HG03378 (cell line): ENCODE results near the gene NADK.

Experiments used
- ATAC-seq: cut with Tn5 transposase; IDR thresholded peaks from one replicate; pipeline ENCODE4 v1.9.1; 2021; ENCODE audit warnings: mild to moderate bottlenecking, moderate library complexity; ENCODE audit not compliant: unreplicated experiment

Gene NADK

DNA sequence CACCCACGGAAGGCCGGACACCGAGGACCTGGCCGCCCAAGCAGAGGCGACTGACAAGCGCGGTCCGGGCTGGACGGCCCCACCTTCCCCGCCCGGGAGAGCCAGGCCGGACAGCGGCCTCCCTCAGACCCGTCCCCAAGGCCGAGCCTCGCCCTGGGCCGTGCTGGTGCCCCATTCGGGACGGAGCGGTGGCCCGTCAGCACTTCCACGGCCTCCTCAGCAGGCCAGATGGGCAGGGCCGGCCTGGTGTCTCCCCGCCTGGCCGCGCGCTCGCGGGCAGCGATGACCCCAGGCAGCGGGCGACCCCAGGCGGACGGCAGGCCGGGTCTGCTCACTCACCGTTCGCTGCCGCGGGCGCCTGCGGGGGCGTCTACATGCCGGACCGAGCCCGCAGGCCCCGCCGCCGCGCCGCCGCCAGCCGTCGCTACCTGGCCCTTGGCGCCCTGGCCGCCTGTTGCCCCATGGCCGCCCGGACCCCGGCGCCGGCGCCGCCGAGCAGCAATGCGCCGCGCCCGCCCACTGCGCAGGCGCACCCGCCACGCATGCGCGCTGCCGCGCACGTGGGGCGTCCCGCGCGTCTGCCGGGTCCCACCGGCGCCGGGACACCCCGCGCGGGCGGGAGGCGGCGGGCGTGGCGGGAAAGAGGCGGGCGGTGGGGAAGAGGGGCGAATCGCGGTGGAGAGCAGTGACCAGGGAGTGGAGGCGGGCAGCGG is at the start of gene NADK:
Gene NADK (minus strand): TSS at position 521 of the 713 bp plus-strand sequence. CDS start 13,064 bp downstream, outside the sequence.
- ATAC-seq: no peak

DNA sequence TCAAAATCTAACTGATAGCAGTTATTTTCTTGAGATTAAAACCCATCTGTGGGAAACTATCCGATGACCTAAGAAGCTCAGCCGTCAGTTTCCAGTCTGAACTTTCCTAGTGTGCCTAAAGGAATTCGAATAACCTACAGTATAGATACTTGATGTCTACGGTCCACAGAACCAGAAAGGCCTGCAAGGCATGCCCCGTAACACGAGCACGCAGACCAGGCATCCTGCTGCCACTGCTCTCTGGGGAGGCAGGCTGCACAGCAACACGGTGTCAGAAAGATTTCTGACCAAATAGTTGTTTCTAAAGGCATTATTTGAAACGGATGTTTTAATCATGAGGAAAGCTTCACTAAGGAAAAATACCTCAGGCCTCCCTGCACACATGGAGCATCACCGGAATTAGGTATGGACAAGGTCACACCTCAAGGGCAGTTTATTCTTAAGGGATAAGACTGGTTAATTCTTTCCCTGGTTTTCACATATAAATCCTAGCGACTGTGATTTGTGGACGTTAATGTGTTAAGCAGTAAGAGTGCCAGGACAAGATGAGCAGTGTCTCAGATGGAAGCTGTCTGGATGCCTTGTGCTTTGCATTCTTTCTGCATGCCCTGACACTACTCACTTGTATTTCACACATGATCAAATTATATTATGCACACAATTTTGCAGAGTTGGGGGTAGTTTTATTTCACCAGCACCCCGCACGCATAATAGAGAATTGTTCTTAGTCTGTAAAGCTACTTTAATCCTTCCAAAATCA is 49.0 kb upstream of the NADK start:
- ATAC-seq: no peak

DNA sequence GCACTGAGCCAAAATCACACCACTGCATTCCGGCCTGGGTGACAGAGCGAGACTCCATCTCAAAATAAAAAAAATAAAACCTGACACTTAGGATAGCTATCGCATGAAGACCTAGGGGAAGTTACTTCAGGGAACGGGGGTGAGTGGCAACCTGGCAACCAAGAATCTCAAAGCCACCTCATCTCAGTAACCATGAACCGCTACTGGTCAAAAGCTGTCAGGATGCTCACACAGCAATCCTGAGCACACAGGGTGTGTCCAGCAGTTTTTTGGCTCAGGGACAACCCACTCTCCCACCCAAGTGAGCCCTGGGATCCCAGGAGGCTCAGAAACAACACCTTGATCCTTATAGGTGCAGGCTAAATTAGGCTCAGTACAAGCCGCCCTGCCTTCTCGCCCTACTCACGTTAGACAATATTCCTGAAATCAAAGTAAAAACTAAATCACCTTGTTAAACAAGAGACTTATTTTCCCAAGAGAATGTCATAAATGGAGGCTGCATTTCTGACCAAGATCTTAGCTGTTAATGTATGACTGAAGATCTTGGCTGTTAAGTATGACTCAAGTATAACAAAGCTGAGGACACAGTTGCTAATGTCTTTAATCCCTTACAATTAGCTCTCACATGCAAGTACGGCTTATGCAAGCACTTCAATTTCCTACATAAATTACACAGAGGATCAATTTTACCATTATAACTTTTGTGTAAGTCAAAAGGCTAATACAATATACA is 48.3 kb upstream of the NADK start:
- ATAC-seq: no peak

DNA sequence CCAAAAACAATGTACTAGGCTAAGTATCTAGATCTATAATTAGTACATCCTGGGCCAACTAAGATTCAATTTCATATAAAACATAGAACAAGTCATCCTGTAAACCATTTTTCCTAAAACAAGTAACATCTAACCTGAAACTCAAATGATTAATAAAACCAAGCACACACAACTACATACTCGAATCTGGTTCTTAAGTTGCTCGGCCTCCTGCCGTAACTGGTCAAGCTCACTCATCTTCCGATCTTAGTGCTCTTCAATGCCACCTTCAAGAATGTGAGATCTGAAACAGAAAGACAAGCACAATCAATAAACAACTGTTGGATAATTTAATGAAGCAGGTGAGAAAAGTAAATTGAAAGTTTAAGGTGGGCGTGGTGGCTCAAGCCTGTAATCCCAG is 46.9 kb upstream of the NADK start:
- no peak for ATAC-seq

- no peak for ATAC-seq
These were observed 41.5 kb upstream of the NADK start for GRCh38 chr1:1819762-1820161.

- ATAC-seq: no peak
These were observed 39.0 kb upstream of the NADK start for GRCh38 chr1:1817221-1817620.

DNA sequence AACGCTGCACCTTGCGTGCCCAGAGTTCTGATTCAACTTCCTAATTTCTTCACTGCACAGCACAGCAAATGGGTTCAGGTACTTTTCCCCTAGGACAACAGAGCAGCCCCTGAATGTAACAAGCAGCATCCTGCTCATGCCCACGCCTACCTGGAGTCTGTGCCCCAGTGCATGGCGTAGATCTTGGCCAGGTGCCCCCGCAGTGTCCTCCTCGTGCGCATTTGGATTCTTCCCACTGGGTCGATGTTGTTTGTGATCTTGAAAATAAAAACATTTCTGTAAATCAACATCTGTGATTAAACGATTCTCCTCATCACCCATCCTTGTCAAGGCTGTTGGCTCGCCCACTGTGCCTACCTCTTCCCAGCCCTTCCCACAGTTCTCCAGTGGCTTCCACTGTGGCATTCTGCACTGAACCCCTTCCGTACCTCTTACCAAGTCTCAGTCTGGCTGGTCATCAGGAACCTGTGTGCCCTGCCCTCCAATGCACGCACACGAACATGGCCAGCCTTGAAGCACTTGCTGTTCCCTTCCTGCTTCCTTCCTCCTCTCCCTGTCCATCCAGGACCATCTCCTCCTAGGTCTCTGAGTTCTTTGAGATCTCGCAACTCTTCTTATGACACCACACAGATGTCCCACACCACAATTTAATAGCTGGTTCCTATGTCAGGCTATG is 37.5 kb upstream of the NADK start:
- ATAC-seq: no peak

- ATAC-seq: no peak
These were observed 31.2 kb upstream of the NADK start for GRCh38 chr1:1809489-1809888.

DNA sequence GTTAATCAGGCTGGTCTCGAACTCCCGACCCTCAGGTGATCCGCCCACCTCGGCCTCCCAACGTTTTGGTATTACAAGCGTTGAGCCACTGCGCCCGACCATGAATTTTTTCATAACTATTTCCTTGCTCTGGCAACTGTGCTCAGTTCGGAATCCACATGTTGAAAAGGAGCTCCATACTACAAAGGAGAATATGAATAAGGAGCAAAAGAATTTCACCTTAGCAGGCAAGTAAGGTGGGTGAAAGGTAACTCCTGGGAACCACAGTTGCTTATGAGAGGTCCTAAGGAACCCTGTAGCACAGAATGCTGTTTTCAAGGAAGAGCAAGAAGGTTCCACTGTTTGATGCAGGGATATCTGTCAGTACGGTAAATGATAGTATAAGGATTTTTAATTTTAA is 29.9 kb upstream of the NADK start:
- ATAC-seq: no peak

DNA sequence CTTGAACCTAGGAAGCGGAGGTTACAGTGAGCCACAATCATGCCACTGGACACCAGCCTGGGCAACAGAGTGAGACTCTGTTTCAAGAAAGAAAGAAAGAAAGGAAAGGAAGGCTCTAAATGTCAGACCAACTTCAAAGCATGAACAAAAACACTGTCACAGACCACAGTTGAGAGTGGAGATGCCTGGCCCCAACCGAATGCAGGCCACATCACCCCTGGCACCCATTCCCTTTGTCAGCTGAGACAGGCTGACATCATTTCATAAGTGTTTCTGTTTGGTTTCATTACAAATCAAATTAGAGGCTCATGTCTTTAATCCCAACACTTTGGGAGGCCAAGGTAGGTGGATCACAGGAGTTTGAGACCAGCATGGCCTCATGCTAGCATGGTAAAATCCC is 28.6 kb upstream of the NADK start:
- no peak for ATAC-seq

DNA sequence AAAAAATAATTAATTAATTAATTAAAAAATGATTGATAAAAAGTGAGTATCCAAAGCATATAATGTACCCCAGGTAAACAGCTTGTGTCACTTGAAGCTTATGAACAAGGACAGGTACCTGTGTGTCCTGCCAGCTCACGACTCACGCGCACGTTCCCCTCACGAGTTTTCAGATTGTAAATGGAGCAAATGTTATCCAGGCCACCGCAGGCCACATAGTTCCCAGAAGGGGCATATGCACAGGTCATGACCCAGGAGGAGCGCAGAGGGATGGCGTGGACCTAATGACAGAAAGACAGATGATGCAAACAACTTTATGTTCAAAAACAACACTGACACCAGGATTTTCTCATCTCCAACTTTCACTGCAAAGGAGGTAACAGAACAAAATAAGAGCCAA is 26.0 kb upstream of the NADK start:
- ATAC-seq: no peak

DNA sequence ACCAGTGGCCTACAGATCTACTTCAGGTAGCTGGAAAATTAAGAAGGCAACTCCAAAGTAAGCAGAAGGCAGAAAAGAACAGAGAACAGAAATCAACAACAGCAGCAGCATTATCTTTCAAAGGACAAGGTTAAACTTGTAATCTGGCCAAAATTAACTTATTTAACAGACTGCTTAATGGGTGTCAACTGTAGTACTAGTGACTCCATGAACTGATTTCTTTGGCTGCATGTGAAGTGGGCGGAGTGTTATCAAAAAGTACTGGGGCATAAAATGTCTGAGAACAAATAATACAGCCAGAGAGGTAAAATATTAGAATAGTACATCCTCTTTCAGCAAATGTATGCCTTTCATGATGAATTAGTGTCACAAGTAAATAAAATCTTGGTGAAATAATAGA is 24.6 kb upstream of the NADK start:
- no peak for ATAC-seq

DNA sequence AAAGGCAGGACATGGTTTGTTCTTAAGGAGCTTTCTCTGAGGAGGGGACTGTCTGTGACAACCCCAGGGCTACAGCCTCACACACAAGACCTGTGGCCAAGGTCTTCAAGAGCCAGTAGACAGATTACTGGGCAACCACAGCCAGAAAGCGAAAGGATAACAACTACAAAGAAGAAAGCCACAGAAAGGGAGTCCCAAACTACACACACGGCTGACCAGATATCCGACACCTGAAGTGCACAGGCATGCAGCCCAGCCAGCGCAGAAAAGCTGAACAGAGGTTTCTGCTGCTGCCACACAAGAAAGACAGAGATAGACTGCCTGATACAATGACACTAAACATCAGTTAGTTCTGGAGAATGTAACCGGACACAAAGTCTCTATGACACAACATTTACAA is 21.4 kb upstream of the NADK start:
- ATAC-seq: no peak

- ATAC-seq: no peak
These were observed 19.6 kb upstream of the NADK start for GRCh38 chr1:1797731-1798341.

DNA sequence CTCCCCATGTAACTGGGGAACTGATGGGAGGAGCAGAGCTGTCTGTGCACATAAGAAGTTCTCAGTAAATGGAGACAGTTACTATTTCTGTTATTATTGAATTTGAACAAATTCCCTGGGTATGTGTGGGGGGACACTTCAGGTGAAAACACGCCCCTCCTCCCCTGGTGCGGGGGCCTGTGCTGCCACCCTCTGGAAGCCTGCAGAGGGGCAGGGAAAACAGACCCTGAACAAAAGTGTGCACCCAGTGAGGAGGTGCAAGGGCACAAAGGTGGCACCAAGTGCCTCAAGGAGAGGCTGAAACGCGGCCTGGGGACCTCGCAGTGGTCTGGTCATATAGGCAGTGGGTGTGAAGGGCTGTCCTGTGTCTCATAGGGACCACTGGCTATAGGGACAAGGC is 18.2 kb upstream of the NADK start:
- ATAC-seq: no peak

DNA sequence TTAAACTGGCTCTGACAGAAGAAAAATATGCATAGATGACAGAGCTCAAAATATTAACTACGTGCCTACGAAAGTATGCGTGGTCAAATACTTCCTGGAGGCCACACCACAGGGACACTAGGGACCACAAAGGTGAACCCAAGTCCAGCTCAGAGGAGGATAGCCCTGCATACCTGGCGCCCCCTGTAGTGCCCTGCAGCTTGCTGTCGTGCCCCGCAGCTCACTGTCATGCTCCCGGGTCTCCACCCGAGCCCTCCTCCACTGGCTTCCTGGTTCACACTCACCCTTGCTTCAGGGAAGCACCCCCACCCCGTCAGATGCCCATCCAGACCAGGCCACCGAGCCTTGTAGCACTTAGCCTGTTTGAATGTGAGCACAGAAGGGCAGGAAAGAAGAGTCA is 16.7 kb upstream of the NADK start:
- no peak for ATAC-seq

- no peak for ATAC-seq
These were observed 15.4 kb upstream of the NADK start for GRCh38 chr1:1793481-1794244.

- ATAC-seq: no peak
These were observed 10.6 kb upstream of the NADK start for GRCh38 chr1:1788646-1789431.

DNA sequence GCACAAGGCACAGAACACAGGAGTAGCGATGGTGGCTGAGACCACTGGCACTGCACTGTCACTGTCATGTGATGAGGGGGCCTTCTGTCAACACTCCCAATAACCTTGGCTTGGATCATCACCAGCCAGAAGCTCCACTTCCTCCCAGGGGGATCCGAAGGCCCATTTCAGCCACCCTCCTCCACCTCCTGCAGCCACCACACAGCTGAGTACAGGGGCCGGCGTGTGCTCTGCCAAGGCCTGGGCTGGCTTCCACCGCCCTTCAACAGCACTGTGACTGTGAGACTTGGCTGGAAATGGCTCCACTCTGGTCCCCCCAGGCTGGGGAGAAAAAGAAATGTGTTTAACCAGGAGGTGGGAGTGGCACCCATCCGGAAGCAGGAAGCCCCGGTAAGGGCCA is 9.9 kb upstream of the NADK start:
- ATAC-seq: no peak
